ENCODE data around the gene TOB2. TPM values are rescaled to one million over a fixed set of nuclear protein-coding genes. Genes with fewer than 3 reads are reported as not detected.
"Not testable (repeated sequence)": the region's sequence is repeated elsewhere in the genome, so short reads cannot be mapped to it uniquely, and the experiment has no call there.

Gene TOB2
- total and polyA plus RNA-seq, 7 donors = 13.2 to 38.2 (median 29.6) TPM

DNA sequence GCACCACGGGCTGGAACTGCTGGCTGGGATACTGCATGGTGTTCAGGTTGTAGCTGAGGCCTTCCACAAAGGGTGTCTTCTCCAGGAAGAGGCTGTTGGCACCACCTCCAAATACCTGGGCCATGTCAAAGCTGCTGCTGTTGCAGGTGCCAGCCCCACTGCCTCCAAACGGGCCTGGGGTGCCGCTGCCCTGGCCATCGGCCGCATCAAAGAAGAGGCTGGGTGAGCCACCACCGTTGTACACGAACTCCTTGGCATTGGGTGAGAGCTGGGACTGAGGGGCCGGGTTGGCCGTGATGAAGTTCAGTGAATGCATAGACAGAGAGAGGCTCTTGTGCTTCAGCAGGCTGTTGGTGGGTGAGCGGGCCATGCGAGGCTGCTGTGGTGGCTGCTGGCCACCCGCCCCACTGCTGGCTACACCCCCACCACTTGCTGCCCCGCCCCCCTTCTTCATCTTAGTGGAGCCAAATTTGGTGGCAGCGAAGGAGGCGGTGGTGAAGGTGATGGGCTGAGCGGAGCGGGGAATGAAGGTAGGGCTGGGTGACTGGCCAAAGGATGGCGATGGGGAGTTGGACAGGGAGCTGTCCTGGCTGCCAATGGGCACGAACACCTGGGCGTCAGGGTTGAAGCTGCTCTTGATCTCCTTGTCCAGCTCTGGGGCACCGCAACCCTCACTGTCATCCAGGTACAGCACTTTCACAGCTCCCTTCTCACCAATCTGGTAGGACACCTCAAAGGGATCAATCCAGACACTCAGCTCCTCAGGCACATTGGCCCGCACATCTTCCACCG lies 10.1 kb downstream of the TOB2 start:
- TF ChIP-seq POLR2A (IDR thresholded peaks at IDR 0.05) = no peak
- peak in 2 of 4 donors; percentile 35 to 43 for TF ChIP-seq POLR2AphosphoS5 (IDR thresholded peaks at IDR 0.05)
- Histone ChIP-seq H3K27me3 (no peaks in the 10 kb centered on the region), H3K36me3 (peaks cover 24 to 65% (median 32%) of the 10 kb centered on the region in 4 donors), H3K4me1 (peaks cover 0 to 65% (median 47%) of the 10 kb centered on the region in 4 donors), H3K4me3 (no peak overlapping the region), H3K27ac (peak overlapping the region in 3 of 4 donors; percentile 23 to 47 (median 44)), H3K9me3 (no peaks in the 10 kb centered on the region)
- intact Hi-C loops (cut with DNase I) = no loop called here
- DNase-seq = no peak
- WGBS, 2 donors = 88 to 89% methylated on average over 23 of the region's 23 CpGs

DNA sequence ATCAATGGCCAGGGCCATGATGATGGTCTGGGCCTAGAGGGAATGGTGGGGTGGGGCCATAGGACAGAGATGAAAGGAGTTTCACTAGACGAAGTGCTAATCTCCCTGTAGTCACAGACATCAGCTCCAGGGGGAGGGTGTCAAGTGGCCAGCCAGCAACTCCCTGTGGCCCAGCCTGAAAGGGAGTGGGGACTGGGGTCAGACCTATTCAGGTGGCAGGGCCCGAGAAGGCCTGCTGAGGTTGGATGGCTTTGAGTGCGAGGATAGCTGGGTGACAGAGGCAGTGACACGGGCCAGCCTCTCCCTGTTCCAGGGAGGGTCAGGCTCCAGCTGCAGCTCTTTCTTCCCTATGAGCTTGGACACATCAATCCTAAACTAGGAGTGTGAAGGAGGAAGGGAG lies 11.0 kb downstream of the TOB2 start:
- H3K27me3 ChIP-seq = no peaks in the 10 kb centered on the region
- TF ChIP-seq POLR2AphosphoS5 (IDR thresholded peaks at IDR 0.05) = peak in 1 of 4 donors; percentile 25
- TF ChIP-seq, protein P1, sequence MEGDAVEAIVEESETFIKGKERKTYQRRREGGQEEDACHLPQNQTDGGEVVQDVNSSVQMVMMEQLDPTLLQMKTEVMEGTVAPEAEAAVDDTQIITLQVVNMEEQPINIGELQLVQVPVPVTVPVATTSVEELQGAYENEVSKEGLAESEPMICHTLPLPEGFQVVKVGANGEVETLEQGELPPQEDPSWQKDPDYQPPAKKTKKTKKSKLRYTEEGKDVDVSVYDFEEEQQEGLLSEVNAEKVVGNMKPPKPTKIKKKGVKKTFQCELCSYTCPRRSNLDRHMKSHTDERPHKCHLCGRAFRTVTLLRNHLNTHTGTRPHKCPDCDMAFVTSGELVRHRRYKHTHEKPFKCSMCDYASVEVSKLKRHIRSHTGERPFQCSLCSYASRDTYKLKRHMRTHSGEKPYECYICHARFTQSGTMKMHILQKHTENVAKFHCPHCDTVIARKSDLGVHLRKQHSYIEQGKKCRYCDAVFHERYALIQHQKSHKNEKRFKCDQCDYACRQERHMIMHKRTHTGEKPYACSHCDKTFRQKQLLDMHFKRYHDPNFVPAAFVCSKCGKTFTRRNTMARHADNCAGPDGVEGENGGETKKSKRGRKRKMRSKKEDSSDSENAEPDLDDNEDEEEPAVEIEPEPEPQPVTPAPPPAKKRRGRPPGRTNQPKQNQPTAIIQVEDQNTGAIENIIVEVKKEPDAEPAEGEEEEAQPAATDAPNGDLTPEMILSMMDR (IDR thresholded peaks at IDR 0.05) = no peak
- intact Hi-C loops (cut with DNase I) = no loop called here

DNA sequence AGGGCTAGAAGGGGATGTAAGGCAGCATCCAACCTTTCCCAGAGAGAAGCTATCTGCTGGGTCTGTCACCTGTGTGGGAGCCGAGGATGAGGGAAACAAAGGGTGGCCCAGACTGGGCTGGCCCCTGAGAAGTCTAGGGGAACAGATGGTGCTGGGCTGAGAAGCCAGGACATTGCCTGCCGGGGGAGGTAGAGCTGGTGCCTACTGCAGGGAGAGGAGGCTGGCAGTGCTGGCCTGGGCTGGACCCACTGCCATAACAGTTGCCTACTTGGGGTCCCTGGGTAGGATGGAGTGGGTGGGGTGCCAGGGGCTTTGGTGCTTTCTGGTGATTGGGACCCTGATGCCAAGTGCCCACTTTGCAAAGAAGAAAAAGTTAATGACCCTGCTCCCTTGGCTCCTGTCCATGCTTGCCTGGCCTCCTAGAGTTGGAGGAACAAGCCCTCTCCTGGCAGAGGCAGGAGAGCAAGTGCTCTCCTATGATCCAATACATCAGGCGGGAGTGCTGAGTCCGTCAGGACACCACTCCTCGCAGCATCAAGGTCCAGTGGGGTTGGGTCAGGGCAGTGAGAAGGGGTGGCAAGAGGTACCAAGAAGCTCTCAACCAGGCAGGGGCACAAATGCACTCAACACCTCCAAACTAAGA lies 12.1 kb downstream of the TOB2 start:
- peak in 1 of 4 donors; percentile 12 for TF ChIP-seq POLR2AphosphoS5 (IDR thresholded peaks at IDR 0.05)
- 84 to 88% methylated on average over 5 of the region's 5 CpGs for WGBS, 2 donors
- peak overlapping the region; percentile 23 to 47 (median 38) for H3K27ac ChIP-seq

More for the DNA sequence above, 11.0 kb downstream of the TOB2 start:
- peaks cover 0 to 59% (median 40%) of the 10 kb centered on the region in 4 donors for H3K4me1 ChIP-seq
- H3K9me3 ChIP-seq = no peaks in the 10 kb centered on the region
- H3K27ac ChIP-seq = peak overlapping the region; percentile 23 to 47 (median 38)
- peaks cover 24 to 66% (median 34%) of the 10 kb centered on the region in 4 donors for H3K36me3 ChIP-seq
- WGBS, 2 donors = 73 to 77% methylated on average over 4 of the region's 4 CpGs
- H3K4me3 ChIP-seq = no peak overlapping the region
- DNase-seq = no peak

DNA sequence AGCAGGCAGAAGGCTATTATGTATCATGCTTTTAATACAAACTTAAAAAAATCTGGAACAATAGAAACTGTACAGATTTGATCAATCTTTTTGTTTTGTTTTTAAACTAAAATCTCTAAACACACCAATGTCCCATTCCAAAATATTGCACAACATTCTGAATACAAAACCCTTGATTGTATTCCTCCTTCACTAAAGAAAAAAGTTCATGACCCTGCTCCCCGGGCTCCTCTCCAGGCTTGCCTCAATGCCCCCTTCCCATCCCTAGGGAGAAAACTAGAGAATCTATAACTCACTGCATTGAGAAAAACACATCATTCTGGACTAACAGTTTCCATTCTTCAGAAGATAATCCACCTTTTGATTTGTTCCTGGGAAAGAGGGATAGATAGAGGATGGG lies 13.1 kb downstream of the TOB2 start:
- peaks cover 24 to 65% (median 34%) of the 10 kb centered on the region in 4 donors for H3K36me3 ChIP-seq
- H3K4me1 ChIP-seq = peaks cover 0 to 40% (median 23%) of the 10 kb centered on the region in 4 donors
- H3K4me3 ChIP-seq; H3K9me3 ChIP-seq; DNase-seq; H3K27me3 ChIP-seq; intact Hi-C loops (cut with DNase I): not testable (repeated sequence)
- WGBS, 2 donors = 85 to 91% methylated on average over 1 of the region's 1 CpG
- H3K27ac ChIP-seq = peak overlapping the region; percentile 3 to 47 (median 35)

More for the DNA sequence above, 12.1 kb downstream of the TOB2 start:
- H3K27me3 ChIP-seq; H3K4me3 ChIP-seq; H3K9me3 ChIP-seq; intact Hi-C loops (cut with DNase I); DNase-seq: not testable (repeated sequence)
- H3K4me1 ChIP-seq = peaks cover 0 to 49% (median 33%) of the 10 kb centered on the region in 4 donors
- peaks cover 24 to 65% (median 34%) of the 10 kb centered on the region in 4 donors for H3K36me3 ChIP-seq

DNA sequence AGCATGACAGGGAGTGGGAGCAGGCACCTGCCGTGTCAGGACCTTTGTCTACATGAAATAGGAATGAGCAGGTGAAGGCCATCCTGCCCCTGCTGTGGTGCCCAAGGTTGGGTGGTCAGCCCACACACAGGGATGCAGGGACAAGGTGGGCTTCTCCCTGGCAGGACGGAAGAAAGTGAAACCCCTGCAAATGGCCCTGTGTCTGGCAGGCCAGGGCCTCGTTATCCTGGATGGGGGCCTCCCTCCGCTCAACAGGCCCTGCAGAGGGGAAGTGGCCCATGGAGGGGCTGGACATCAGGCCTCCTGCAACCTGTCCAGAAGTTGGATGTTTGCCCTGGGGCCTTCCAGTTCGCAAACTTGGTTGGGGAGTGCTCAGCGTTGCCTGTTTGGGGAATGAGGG lies 14.9 kb downstream of the TOB2 start:
- peaks cover 17 to 56% (median 25%) of the 10 kb centered on the region in 4 donors for H3K36me3 ChIP-seq
- no peaks in the 10 kb centered on the region for H3K27me3 ChIP-seq
- peaks cover 0 to 39% (median 18%) of the 10 kb centered on the region in 4 donors for H3K4me1 ChIP-seq
- WGBS, 2 donors = 84 to 87% methylated on average over 6 of the region's 6 CpGs
- H3K27ac ChIP-seq = peak overlapping the region in 3 of 4 donors; percentile 17 to 36 (median 22)
- no peak for DNase-seq
- intact Hi-C loops (cut with DNase I) = no loop called here
- no peak for TF ChIP-seq EP300 (IDR thresholded peaks at IDR 0.05)
- TF ChIP-seq POLR2AphosphoS5 (IDR thresholded peaks at IDR 0.05) = peak in 1 of 4 donors; percentile 45
- H3K9me3 ChIP-seq = no peaks in the 10 kb centered on the region
- no peak overlapping the region for H3K4me3 ChIP-seq

DNA sequence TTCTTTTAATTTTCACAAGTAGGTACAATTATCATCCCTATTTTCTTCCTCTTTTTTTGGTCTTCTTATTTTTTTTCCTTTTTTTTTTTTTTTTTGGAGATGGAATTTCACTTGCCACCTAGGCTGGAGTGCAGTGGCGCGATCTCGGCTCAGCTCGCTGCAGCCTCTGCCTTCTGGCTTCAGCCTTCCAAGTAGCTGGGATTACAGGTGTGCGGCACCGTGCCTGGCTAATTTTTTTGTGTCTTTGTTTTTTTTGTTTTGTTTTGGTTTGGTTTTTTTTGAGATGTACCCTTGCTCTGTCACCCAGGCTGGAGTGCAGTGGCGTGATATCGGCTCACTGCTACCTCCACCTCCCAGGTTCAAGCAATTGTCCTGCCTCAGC lies 16.7 kb downstream of the TOB2 start:
- no peaks in the 10 kb centered on the region for H3K9me3 ChIP-seq
- H3K27ac ChIP-seq = no peak overlapping the region
- no peaks in the 10 kb centered on the region for H3K27me3 ChIP-seq
- peaks cover 0 to 51% (median 11%) of the 10 kb centered on the region in 4 donors for H3K36me3 ChIP-seq
- 98 to 99% methylated on average over 8 of the region's 8 CpGs for WGBS, 2 donors
- peaks cover 0 to 22% (median 6%) of the 10 kb centered on the region in 4 donors for H3K4me1 ChIP-seq
- TF ChIP-seq POLR2AphosphoS5 (IDR thresholded peaks at IDR 0.05) (no peak), POLR2A (IDR thresholded peaks at IDR 0.05) (no peak), EP300 (IDR thresholded peaks at IDR 0.05) (no peak)
- TF ChIP-seq, protein P1 (IDR thresholded peaks at IDR 0.05) = no peak
- H3K4me3 ChIP-seq = no peak overlapping the region
- intact Hi-C loops (cut with DNase I) = no loop called here
- DNase-seq = no peak
